GM12878 (cell line): ENCODE measurements around the gene UNK. TPM values are rescaled to one million over a fixed set of nuclear protein-coding genes. Genes with fewer than 3 reads are reported as not detected.

ENCODE experiments used
- ATAC-seq: fragments of 200-7000 bp; cut with Tn5 transposase; 3 replicates; pipeline ENCODE4 v1.9.1; 2020; ENCODE audit warnings: mild to moderate bottlenecking, moderate library complexity
- BruUV-seq: library from RNA; stranded (reverse); fragments of 400-500 nt; replicated peaks from 2 replicates; lab custom pipeline; 2021; lab: Mats Ljungman, UMichigan
- CTCF ChIA-PET: fragments of 300-600 bp; sonication (Branson Sonifier 250); formaldehyde crosslinking; extraction: SDS; loops from one replicate; lab custom pipeline; 2021; ENCODE audit warnings: inconsistent platforms; lab: Yijun Ruan, JAX
- POLR2A ChIA-PET: fragments of 350-600 bp; formaldehyde crosslinking; extraction: SDS; loops from one replicate; lab custom pipeline; 2021; ENCODE audit warnings: inconsistent platforms; lab: Charles Lee
- RAD21 ChIA-PET: fragments of 300-600 bp; sonication (Branson Sonifier 250); formaldehyde crosslinking; loops from one replicate; lab custom pipeline; 2023; ENCODE audit warnings: antibody characterized with exemption; ENCODE audit not compliant: unreplicated experiment; lab: Charles Lee
- SMC1A ChIA-PET: fragments of 300-600 bp; sonication (Branson Sonifier 250); formaldehyde crosslinking; loops from one replicate; lab custom pipeline; 2023; ENCODE audit not compliant: unreplicated experiment, uncharacterized antibody; lab: Charles Lee
- DNase-seq: peaks from one replicate; pipeline ENCODE4 v3.0.0-alpha.2; 2011; ENCODE audit warnings: low read depth, low spot score
- FAIRE-seq: peaks from 3 replicates; lab custom pipeline; 2011; peaks lifted over from hg19 to GRCh38; lab: Jason Lieb, UNC
- H2AFZ ChIP-seq: 2 replicates; pipeline ENCODE4 v1.6.0; 2011; ENCODE audit warnings: low read depth, low read length, control low read depth; ENCODE audit not compliant: control insufficient read depth
- H3K27ac ChIP-seq: 2 replicates; pipeline ENCODE4 v1.5.1; 2011; ENCODE audit warnings: control low read depth; ENCODE audit not compliant: control insufficient read depth, insufficient read depth
- H3K27me3 ChIP-seq, 2 experiments: replicated peaks in 1 of 2; 2 replicates each; pipeline versions ENCODE4 v1.6.0 to v1.6.1; 2011; ENCODE audit warnings: low read length in 1 of 2; ENCODE audit not compliant: control insufficient read depth in 2 of 2, insufficient read depth in 2 of 2
- H3K36me3 ChIP-seq, 2 experiments: 2 replicates each; pipeline ENCODE4 v1.5.1; 2011; ENCODE audit warnings: low read length in 1 of 2; ENCODE audit not compliant: control insufficient read depth in 2 of 2, insufficient read depth in 2 of 2
- H3K4me1 ChIP-seq: 2 replicates; pipeline ENCODE4 v1.6.1; 2011; ENCODE audit warnings: mild to moderate bottlenecking, low read length, moderate library complexity, mixed read lengths; ENCODE audit not compliant: control insufficient read depth, insufficient read depth
- H3K4me2 ChIP-seq: 2 replicates; pipeline ENCODE4 v1.6.0; 2011; ENCODE audit warnings: control low read depth; ENCODE audit not compliant: control insufficient read depth, insufficient read depth
- H3K4me3 ChIP-seq: fragments of 200-600 bp; sonication (generic); 2 replicates; pipeline ENCODE4 v1.5.1; 2016
- H3K79me2 ChIP-seq: 2 replicates; pipeline ENCODE4 v1.6.0; 2011; ENCODE audit warnings: low read length; ENCODE audit not compliant: control insufficient read depth, insufficient read depth
- H3K9ac ChIP-seq: 2 replicates; pipeline ENCODE4 v1.8.0; 2011; ENCODE audit warnings: low read length, control low read depth, mixed read lengths; ENCODE audit not compliant: control insufficient read depth, insufficient read depth
- H3K9me3 ChIP-seq: replicated peaks from 3 replicates; pipeline ENCODE4 v1.5.1; 2011; ENCODE audit warnings: mild to moderate bottlenecking, low read length; ENCODE audit not compliant: control insufficient read depth, insufficient read depth
- H4K20me1 ChIP-seq: 2 replicates; pipeline ENCODE4 v1.6.0; 2011; ENCODE audit not compliant: control insufficient read depth, insufficient read depth
- BACH1 ChIP-seq: fragments of 450-650 bp; IDR thresholded peaks from 2 replicates; pipeline ENCODE4 v1.6.1; 2017; ENCODE audit warnings: mild to moderate bottlenecking, borderline replicate concordance
- BCL3 ChIP-seq: IDR thresholded peaks from 2 replicates; pipeline ENCODE4 v1.6.1; 2011; ENCODE audit warnings: borderline replicate concordance, low read depth, mild to moderate bottlenecking, moderate library complexity, low read length; ENCODE audit not compliant: insufficient read depth, poor library complexity, severe bottlenecking
- CBX3 ChIP-seq: fragments of 200-600 bp; sonication (generic); IDR thresholded peaks from 2 replicates; pipeline ENCODE4 v1.6.1; 2016; ENCODE audit warnings: low read depth, borderline replicate concordance
- CHD4 ChIP-seq: fragments of 200-600 bp; sonication (generic); IDR thresholded peaks from 2 replicates; pipeline ENCODE4 v1.6.1; 2016; ENCODE audit warnings: mild to moderate bottlenecking
- DPF2 ChIP-seq: fragments of 450-650 bp; IDR thresholded peaks from 2 replicates; pipeline ENCODE4 v1.6.1; 2017; ENCODE audit warnings: mild to moderate bottlenecking
- NBN ChIP-seq: fragments of 450-650 bp; IDR thresholded peaks from 2 replicates; pipeline ENCODE4 v1.6.1; 2016
- NR2C2 ChIP-seq: IDR thresholded peaks from 2 replicates; pipeline ENCODE4 v1.6.1; 2011; ENCODE audit warnings: borderline replicate concordance, low read depth; ENCODE audit not compliant: control insufficient read depth, insufficient read length
- NR2F1 ChIP-seq: fragments of 450-650 bp; conservative IDR thresholded peaks from 2 replicates; pipeline ENCODE4 v1.6.1; 2017; ENCODE audit warnings: mild to moderate bottlenecking
- PML ChIP-seq: IDR thresholded peaks from 2 replicates; pipeline ENCODE4 v1.6.1; 2012; ENCODE audit warnings: low read length, inconsistent platforms
- SREBF1 ChIP-seq: IDR thresholded peaks from 2 replicates; pipeline ENCODE4 v1.6.1; 2012; ENCODE audit warnings: mild to moderate bottlenecking, low read length
- STAT3 ChIP-seq: IDR thresholded peaks from 2 replicates; pipeline ENCODE4 v1.6.1; 2011; ENCODE audit warnings: low read depth, low read length, improper control_type of control experiment
- TARDBP ChIP-seq: IDR thresholded peaks from 2 replicates; pipeline ENCODE4 v1.6.1; 2016; ENCODE audit warnings: borderline replicate concordance
- ZNF274 ChIP-seq: IDR thresholded peaks from one replicate; pipeline ENCODE4 v1.8.0; 2011; ENCODE audit not compliant: insufficient read length, insufficient read depth
- WGBS: methylation state at CpG from one replicate; pipeline ENCODE4 v1.1.6; 2016; ENCODE audit warnings: low lambda C conversion rate; ENCODE audit not compliant: insufficient replicate concordance, insufficient coverage; ENCODE audit errors: missing lambda C conversion rate; 5-methylcytosine and 5-hydroxymethylcytosine counted together
- in situ Hi-C: fragments of 300-500 bp; cut with MboI; formaldehyde crosslinking; loops from 9 replicates; pipeline ENCODE4 v1.14.3; 2018; ENCODE audit warnings: mixed read lengths
- intact Hi-C: fragments of 100-400 bp; cut with micrococcal nuclease; formaldehyde crosslinking; loops from one replicate; pipeline ENCODE4 v1.14.2; 2022; ENCODE audit not compliant: unreplicated experiment
- polyA plus RNA-seq, 11 experiments: library from polyadenylated mRNA; depleted of rRNA in 4 of 11; unstranded in 6 of 11; stranded (reverse) in 5 of 11; fragments of >200 nt; fragmentation: Nextera tagmentation in 4 of 11; fragmentation: Illumina TruSeq in 1 of 11; extraction: Ambion mirVana in 4 of 11; extraction: Trizol in 1 of 11; gene quantifications; 1 replicate in 1 of 11; 2 replicates in 10 of 11; pipeline versions ENCODE4 v1.2.1 to v1.2.3, GENCODE V29; 2011 to 2016; ENCODE audit warnings: inconsistent platforms in 2 of 11, missing spikeins in 2 of 11, low read depth in 1 of 11
- total RNA-seq, 4 experiments: library from RNA; depleted of rRNA in 3 of 4; stranded (reverse); fragments of >200 nt in 3 of 4; fragmentation: Illumina TruSeq in 1 of 4; extraction: Trizol in 1 of 4; gene quantifications; 2 replicates each; pipeline versions ENCODE4 v1.2.1 to v1.2.3, GENCODE V29; 2013 to 2021

UNK gene
- total and polyA plus RNA-seq, 10 of the 15 experiments (the other 5 are each of a cell fraction or from before 2014, with no cell fraction given): 8.9 to 34.5 (median 27.3) TPM

GRCh38 chr17:75762513-75763268 is 21.9 kb upstream of the UNK start:
- Histone ChIP-seq H3K4me2 (no peak overlapping the region), H4K20me1 (no peaks in the 10 kb centered on the region), H3K9me3 (no peaks in the 10 kb centered on the region), H3K27ac (no peak overlapping the region), H3K4me3 (no peak overlapping the region), H3K27me3 (no peaks in the 10 kb centered on the region), H2AFZ (no peak overlapping the region), H3K9ac (no peak overlapping the region), H3K36me3 (no peaks in the 10 kb centered on the region), H3K79me2 (no peaks in the 10 kb centered on the region; the same call in 1 of the 2 replicates), H3K4me1 (peaks cover 12% of the 10 kb centered on the region)
- no peak for TF ChIP-seq ZNF274
- no peak for TF ChIP-seq PML
- TF ChIP-seq SREBF1: no peak
- TF ChIP-seq BACH1: no peak
- TF ChIP-seq NR2C2: no peak
- no peak for TF ChIP-seq TARDBP
- TF ChIP-seq STAT3: no peak
- no peak for TF ChIP-seq NR2F1
- no peak for TF ChIP-seq CBX3
- TF ChIP-seq CHD4: no peak
- TF ChIP-seq NBN: no peak
- no peak for TF ChIP-seq DPF2
- no peak for TF ChIP-seq BCL3
- RAD21 ChIA-PET: interaction anchor here (0.8 to 3.9 kb wide), 10 partner anchors 9 to 85 kb away, joined by 3 to 32 read pairs (median 8); partner anchors contain the start of genes UNC13D and UNK
- in situ Hi-C loops (no loop called here), intact Hi-C loops (no loop called here)
- DNase-seq (no peak), ATAC-seq (no peak), FAIRE-seq (no peak)
- POLR2A ChIA-PET: interaction anchor here (0.6 to 5.3 kb wide), 6 partner anchors 9 to 287 kb away, joined by 3 to 38 read pairs (median 4); partner anchors contain the start of gene UNK
- CTCF ChIA-PET: interaction anchor here (0.6 to 5.6 kb wide), 19 partner anchors 8 to 1104 kb away, joined by 3 to 75 read pairs (median 3); partner anchors contain the start of genes UNC13D, UNK and WBP2
- BruUV-seq: no TSS peak
- SMC1A ChIA-PET: interaction anchor here (0.6 to 1.7 kb wide), 12 partner anchors 9 to 345 kb away, joined by 3 to 7 read pairs (median 4); a partner anchor contains a TSS
- WGBS: 94% methylated on average over 24 of the region's 27 CpGs
